Astrocyte (in vitro differentiated cells and primary cell): ENCODE results near the gene DAP. TPM values are rescaled to one million over a fixed set of nuclear protein-coding genes. Genes with fewer than 3 reads are reported as not detected.

Experiments used
- DNase-seq: peaks from one replicate; pipeline ENCODE4 v3.0.0-alpha.2; 2010; ENCODE audit warnings: low read depth
- FAIRE-seq: peaks from 2 replicates; lab custom pipeline; 2011; peaks lifted over from hg19 to GRCh38; lab: Jason Lieb, UNC
- H2AFZ ChIP-seq: 2 replicates; pipeline ENCODE4 v1.6.0; 2012; ENCODE audit warnings: low read depth, low read length, inconsistent platforms
- H3K27ac ChIP-seq: 2 replicates; pipeline ENCODE4 v1.5.1; 2011; ENCODE audit warnings: low read depth, low read length, inconsistent platforms
- H3K27me3 ChIP-seq: 2 replicates; pipeline ENCODE4 v1.6.0; 2011; ENCODE audit warnings: low read length, inconsistent platforms; ENCODE audit not compliant: insufficient read depth
- H3K36me3 ChIP-seq: 2 replicates; pipeline ENCODE4 v1.5.1; 2011; ENCODE audit warnings: low read length, inconsistent platforms; ENCODE audit not compliant: insufficient read depth
- H3K4me1 ChIP-seq: 2 replicates; pipeline ENCODE4 v1.5.1; 2011; ENCODE audit warnings: low read length, inconsistent platforms; ENCODE audit not compliant: insufficient read depth
- H3K4me2 ChIP-seq: 2 replicates; pipeline ENCODE4 v1.6.0; 2012; ENCODE audit warnings: low read length, inconsistent platforms
- H3K4me3 ChIP-seq: 2 replicates; pipeline ENCODE4 v1.5.1; 2011; ENCODE audit warnings: low read depth, mild to moderate bottlenecking, low read length, inconsistent platforms; ENCODE audit not compliant: insufficient read depth
- H3K79me2 ChIP-seq: 2 replicates; pipeline ENCODE4 v1.6.0; 2012; ENCODE audit warnings: mild to moderate bottlenecking, low read length, inconsistent platforms; ENCODE audit not compliant: insufficient read depth
- H3K9ac ChIP-seq: 2 replicates; pipeline ENCODE4 v1.6.0; 2012; ENCODE audit warnings: mild to moderate bottlenecking, low read length, inconsistent platforms
- H3K9me3 ChIP-seq: 2 replicates; pipeline ENCODE4 v1.5.1; 2012; ENCODE audit warnings: low read depth, mild to moderate bottlenecking, low read length, inconsistent platforms; ENCODE audit not compliant: insufficient read depth
- H4K20me1 ChIP-seq: 2 replicates; pipeline ENCODE4 v1.6.0; 2012; ENCODE audit warnings: low read length, inconsistent platforms; ENCODE audit not compliant: insufficient read depth
- H3K27ac Mint-ChIP-seq: one replicate; pipeline ENCODE4 v1.8.0; 2021; ENCODE audit warnings: mild to moderate bottlenecking, mixed read lengths; ENCODE audit not compliant: unreplicated experiment
- H3K27me3 Mint-ChIP-seq: one replicate; pipeline ENCODE4 v1.8.0; 2021; ENCODE audit warnings: low read depth, mixed read lengths; ENCODE audit not compliant: unreplicated experiment
- H3K36me3 Mint-ChIP-seq: one replicate; pipeline ENCODE4 v1.8.0; 2021; ENCODE audit warnings: low read depth, mixed read lengths; ENCODE audit not compliant: unreplicated experiment
- H3K4me1 Mint-ChIP-seq: one replicate; pipeline ENCODE4 v1.8.0; 2021; ENCODE audit warnings: low read depth, mixed read lengths; ENCODE audit not compliant: unreplicated experiment
- H3K4me3 Mint-ChIP-seq: one replicate; pipeline ENCODE4 v1.8.0; 2021; ENCODE audit warnings: mild to moderate bottlenecking, moderate library complexity, mixed read lengths; ENCODE audit not compliant: unreplicated experiment
- H3K9me3 Mint-ChIP-seq: one replicate; pipeline ENCODE4 v1.8.0; 2021; ENCODE audit warnings: mild to moderate bottlenecking, mixed read lengths; ENCODE audit not compliant: unreplicated experiment
- EZH2 ChIP-seq: IDR thresholded peaks from 2 replicates; pipeline ENCODE4 v1.6.1; 2012; ENCODE audit warnings: mild to moderate bottlenecking, low read length, inconsistent platforms; ENCODE audit not compliant: insufficient read depth
- total RNA-seq: library from RNA; stranded (reverse); gene quantifications from 2 replicates; pipeline ENCODE4 v1.2.1, GENCODE V29; 2021
- TF ChIP-seq, protein P1 (sequence below): IDR thresholded peaks from 2 replicates; pipeline ENCODE4 v1.5.1; 2011; ENCODE audit warnings: low read depth, mild to moderate bottlenecking, inconsistent platforms, low read length, moderate library complexity; ENCODE audit not compliant: insufficient read depth

Gene DAP
- total RNA-seq, 1 donor from 2014 or later: 239 TPM

GRCh38 chr5:10662083-10662482 lies 99.0 kb downstream of the DAP start:
- H3K27ac Mint-ChIP-seq: no peak overlapping the region
- H3K4me1 Mint-ChIP-seq: peaks cover 6% of the 10 kb centered on the region
- H3K4me3 ChIP-seq: no peak overlapping the region
- peaks cover 2% of the 10 kb centered on the region for H3K36me3 Mint-ChIP-seq
- no peak overlapping the region for H3K4me2 ChIP-seq
- no peak overlapping the region for H2AFZ ChIP-seq
- FAIRE-seq: no peak
- no peak overlapping the region for H3K4me3 Mint-ChIP-seq
- no peaks in the 10 kb centered on the region for H3K79me2 ChIP-seq
- no peaks in the 10 kb centered on the region for H4K20me1 ChIP-seq
- H3K36me3 ChIP-seq: no peaks in the 10 kb centered on the region
- no peak overlapping the region for H3K9ac ChIP-seq
- H3K9me3 ChIP-seq: no peaks in the 10 kb centered on the region
- H3K27me3 ChIP-seq: peaks cover 3% of the 10 kb centered on the region
- no peaks in the 10 kb centered on the region for H3K9me3 Mint-ChIP-seq
- peaks cover 8% of the 10 kb centered on the region for H3K27me3 Mint-ChIP-seq
- no peak overlapping the region for H3K27ac ChIP-seq
- TF ChIP-seq EZH2: no peak
- TF ChIP-seq, protein P1, sequence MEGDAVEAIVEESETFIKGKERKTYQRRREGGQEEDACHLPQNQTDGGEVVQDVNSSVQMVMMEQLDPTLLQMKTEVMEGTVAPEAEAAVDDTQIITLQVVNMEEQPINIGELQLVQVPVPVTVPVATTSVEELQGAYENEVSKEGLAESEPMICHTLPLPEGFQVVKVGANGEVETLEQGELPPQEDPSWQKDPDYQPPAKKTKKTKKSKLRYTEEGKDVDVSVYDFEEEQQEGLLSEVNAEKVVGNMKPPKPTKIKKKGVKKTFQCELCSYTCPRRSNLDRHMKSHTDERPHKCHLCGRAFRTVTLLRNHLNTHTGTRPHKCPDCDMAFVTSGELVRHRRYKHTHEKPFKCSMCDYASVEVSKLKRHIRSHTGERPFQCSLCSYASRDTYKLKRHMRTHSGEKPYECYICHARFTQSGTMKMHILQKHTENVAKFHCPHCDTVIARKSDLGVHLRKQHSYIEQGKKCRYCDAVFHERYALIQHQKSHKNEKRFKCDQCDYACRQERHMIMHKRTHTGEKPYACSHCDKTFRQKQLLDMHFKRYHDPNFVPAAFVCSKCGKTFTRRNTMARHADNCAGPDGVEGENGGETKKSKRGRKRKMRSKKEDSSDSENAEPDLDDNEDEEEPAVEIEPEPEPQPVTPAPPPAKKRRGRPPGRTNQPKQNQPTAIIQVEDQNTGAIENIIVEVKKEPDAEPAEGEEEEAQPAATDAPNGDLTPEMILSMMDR: no peak
- peaks cover 7% of the 10 kb centered on the region for H3K4me1 ChIP-seq
- DNase-seq: no peak

GRCh38 chr5:10661401-10661800 lies 99.6 kb downstream of the DAP start:
- TF ChIP-seq EZH2: no peak
- TF ChIP-seq, protein P1: no peak
- Histone ChIP-seq H3K9ac (no peak overlapping the region), H3K4me3 (no peak overlapping the region), H4K20me1 (peaks cover 2% of the 10 kb centered on the region), H3K27ac (no peak overlapping the region), H3K36me3 (no peaks in the 10 kb centered on the region), H3K79me2 (no peaks in the 10 kb centered on the region), H3K4me2 (no peak overlapping the region), H2AFZ (no peak overlapping the region), H3K4me1 (peaks cover 7% of the 10 kb centered on the region), H3K9me3 (no peaks in the 10 kb centered on the region), H3K27me3 (peaks cover 3% of the 10 kb centered on the region)
- H3K9me3 Mint-ChIP-seq: no peaks in the 10 kb centered on the region
- FAIRE-seq (no peak), DNase-seq (no peak)
- peaks cover 6% of the 10 kb centered on the region for H3K4me1 Mint-ChIP-seq
- no peak overlapping the region for H3K4me3 Mint-ChIP-seq
- peaks cover 8% of the 10 kb centered on the region for H3K27me3 Mint-ChIP-seq
- H3K27ac Mint-ChIP-seq: no peak overlapping the region
- peaks cover 2% of the 10 kb centered on the region for H3K36me3 Mint-ChIP-seq

GRCh38 chr5:10660720-10661387 lies 100.2 kb downstream of the DAP start:
- FAIRE-seq: no peak
- no peak overlapping the region for H3K27ac Mint-ChIP-seq

More at GRCh38 chr5:10660720-10661387, 100.2 kb downstream of the DAP start:
- H3K9me3 ChIP-seq: no peaks in the 10 kb centered on the region
- TF ChIP-seq, protein P1: no peak
- TF ChIP-seq EZH2: no peak
- Mint-ChIP-seq H3K36me3 (peaks cover 2% of the 10 kb centered on the region), H3K9me3 (no peaks in the 10 kb centered on the region), H3K27me3 (peaks cover 8% of the 10 kb centered on the region), H3K4me1 (peaks cover 8% of the 10 kb centered on the region), H3K4me3 (no peak overlapping the region)
- no peaks in the 10 kb centered on the region for H3K79me2 ChIP-seq
- peaks cover 7% of the 10 kb centered on the region for H3K4me1 ChIP-seq
- H2AFZ ChIP-seq: no peak overlapping the region
- H3K27me3 ChIP-seq: peaks cover 3% of the 10 kb centered on the region
- H3K9ac ChIP-seq: no peak overlapping the region
- no peak for DNase-seq
- no peak overlapping the region for H3K4me2 ChIP-seq
- H4K20me1 ChIP-seq: peaks cover 4% of the 10 kb centered on the region
- H3K27ac ChIP-seq: no peak overlapping the region
- H3K4me3 ChIP-seq: no peak overlapping the region
- no peaks in the 10 kb centered on the region for H3K36me3 ChIP-seq
